Measurements from ENCODE around the gene ADAMTS12. TPM values are rescaled to one million over a fixed set of nuclear protein-coding genes. Genes with fewer than 3 reads are reported as not detected.

ADAMTS12 gene
- total RNA-seq, 1 donor, result 6.9 TPM

- TF ChIP-seq CTCF (IDR thresholded peaks at IDR 0.05; ENCODE audit: extremely low read depth, low read depth, low read length), result no peak
- no peak overlapping the region for H3K4me3 ChIP-seq (ENCODE audit: insufficient read depth, low read length)
- H2AFZ ChIP-seq (ENCODE audit: low read length), result no peak overlapping the region
- H3K79me2 ChIP-seq (ENCODE audit: insufficient read depth, low read length), result no peaks in the 10 kb centered on the region
- no peak for DNase-seq (ENCODE audit: insufficient read length, low spot score, missing footprints)
- H3K27me3 ChIP-seq (ENCODE audit: insufficient read depth, low read length), result no peaks in the 10 kb centered on the region
- no peaks in the 10 kb centered on the region for H3K9me3 ChIP-seq (ENCODE audit: low read depth, low read length)
- H4K20me1 ChIP-seq (ENCODE audit: insufficient read depth, low read length), result no peaks in the 10 kb centered on the region
- no peaks in the 10 kb centered on the region for H3K4me1 ChIP-seq (ENCODE audit: insufficient read depth, low read length)
- no peak overlapping the region for H3K27ac ChIP-seq (ENCODE audit: low read depth, low read length)
- peaks cover 4% of the 10 kb centered on the region for H3K36me3 ChIP-seq (ENCODE audit: insufficient read depth, low read length)
- no peak overlapping the region for H3K4me2 ChIP-seq (ENCODE audit: insufficient read depth, low read length)
Observed at GRCh38 chr5:33604503-33604902, 287.3 kb downstream of the ADAMTS12 start.

GRCh38 chr5:33601881-33602280 is 289.9 kb downstream of the ADAMTS12 start:
- no peak for TF ChIP-seq CTCF (IDR thresholded peaks at IDR 0.05; ENCODE audit: extremely low read depth, low read depth, low read length)
- no peak overlapping the region for H3K4me3 ChIP-seq (ENCODE audit: insufficient read depth, low read length)
- no peaks in the 10 kb centered on the region for H3K27me3 ChIP-seq (ENCODE audit: insufficient read depth, low read length)
- no peaks in the 10 kb centered on the region for H3K9me3 ChIP-seq (ENCODE audit: low read depth, low read length)
- no peaks in the 10 kb centered on the region for H4K20me1 ChIP-seq (ENCODE audit: insufficient read depth, low read length)
- H3K27ac ChIP-seq (ENCODE audit: low read depth, low read length), result no peak overlapping the region
- no peaks in the 10 kb centered on the region for H3K79me2 ChIP-seq (ENCODE audit: insufficient read depth, low read length)
- no peak for DNase-seq (ENCODE audit: insufficient read length, low spot score, missing footprints)
- peaks cover 4% of the 10 kb centered on the region for H3K36me3 ChIP-seq (ENCODE audit: insufficient read depth, low read length)
- no peaks in the 10 kb centered on the region for H3K4me1 ChIP-seq (ENCODE audit: insufficient read depth, low read length)
- no peak overlapping the region for H3K4me2 ChIP-seq (ENCODE audit: insufficient read depth, low read length)
- H2AFZ ChIP-seq (ENCODE audit: low read length), result no peak overlapping the region

GRCh38 chr5:33595303-33595702 is 296.5 kb downstream of the ADAMTS12 start:
- H3K36me3 ChIP-seq (ENCODE audit: insufficient read depth, low read length), result no peaks in the 10 kb centered on the region
- no peak overlapping the region for H3K27ac ChIP-seq (ENCODE audit: low read depth, low read length)
- no peaks in the 10 kb centered on the region for H3K79me2 ChIP-seq (ENCODE audit: insufficient read depth, low read length)
- H3K9me3 ChIP-seq (ENCODE audit: low read depth, low read length), result no peaks in the 10 kb centered on the region
- no peak overlapping the region for H3K4me2 ChIP-seq (ENCODE audit: insufficient read depth, low read length)
- no peak overlapping the region for H2AFZ ChIP-seq (ENCODE audit: low read length)
- no peak overlapping the region for H3K4me3 ChIP-seq (ENCODE audit: insufficient read depth, low read length)
- H3K27me3 ChIP-seq (ENCODE audit: insufficient read depth, low read length), result no peaks in the 10 kb centered on the region
- DNase-seq (ENCODE audit: insufficient read length, low spot score, missing footprints), result no peak
- TF ChIP-seq CTCF (IDR thresholded peaks at IDR 0.05; ENCODE audit: extremely low read depth, low read depth, low read length), result no peak
- H3K4me1 ChIP-seq (ENCODE audit: insufficient read depth, low read length), result no peaks in the 10 kb centered on the region
- H4K20me1 ChIP-seq (ENCODE audit: insufficient read depth, low read length), result no peaks in the 10 kb centered on the region

GRCh38 chr5:33594006-33594405 is 297.8 kb downstream of the ADAMTS12 start:
- TF ChIP-seq CTCF (IDR thresholded peaks at IDR 0.05; ENCODE audit: extremely low read depth, low read depth, low read length), result no peak
- H3K4me1 ChIP-seq (ENCODE audit: insufficient read depth, low read length), result no peaks in the 10 kb centered on the region
- no peaks in the 10 kb centered on the region for H3K9me3 ChIP-seq (ENCODE audit: low read depth, low read length)
- no peaks in the 10 kb centered on the region for H3K79me2 ChIP-seq (ENCODE audit: insufficient read depth, low read length)
- no peaks in the 10 kb centered on the region for H4K20me1 ChIP-seq (ENCODE audit: insufficient read depth, low read length)
- H3K4me2 ChIP-seq (ENCODE audit: insufficient read depth, low read length), result no peak overlapping the region
- no peaks in the 10 kb centered on the region for H3K27me3 ChIP-seq (ENCODE audit: insufficient read depth, low read length)
- peak; percentile 38 for DNase-seq (ENCODE audit: insufficient read length, low spot score, missing footprints)
- H3K27ac ChIP-seq (ENCODE audit: low read depth, low read length), result no peak overlapping the region
- no peak overlapping the region for H2AFZ ChIP-seq (ENCODE audit: low read length)
- no peak overlapping the region for H3K4me3 ChIP-seq (ENCODE audit: insufficient read depth, low read length)
- no peaks in the 10 kb centered on the region for H3K36me3 ChIP-seq (ENCODE audit: insufficient read depth, low read length)
